ENCODE data around the gene SNX33.
A peak's percentile ranks its signal among the peaks of the same experiment; 100 is the strongest.
"Not testable (repeated sequence)": the region's sequence is repeated elsewhere in the genome, so short reads cannot be mapped to it uniquely, and the experiment has no call there.

Gene SNX33

GRCh38 chr15:75680007-75680789 lies 32.5 kb downstream of the SNX33 start:
- TF ChIP-seq GABPA (IDR thresholded peaks at IDR 0.05; ENCODE audit: low read depth) (no peak), SPI1 (IDR thresholded peaks at IDR 0.05; ENCODE audit: borderline replicate concordance, low read depth) (no peak), POLR2AphosphoS5 (IDR thresholded peaks at IDR 0.05; ENCODE audit: low read depth) (no peak), CTCF (IDR thresholded peaks at IDR 0.05; ENCODE audit: insufficient read depth, low read length) (no peak), REST (IDR thresholded peaks at IDR 0.05; ENCODE audit: insufficient replicate concordance, low read depth) (no peak)
- DNase-seq (ENCODE audit: low read depth in 1 of 2, low spot score in 1 of 2): no peak
- no peaks in the 10 kb centered on the region for H3K27me3 ChIP-seq (ENCODE audit: insufficient read depth, poor library complexity, severe bottlenecking)
- H3K27ac ChIP-seq (replicated peaks): no peak overlapping the region
- no peak overlapping the region for H3K4me3 ChIP-seq (replicated peaks; ENCODE audit: insufficient read depth, low read length)

DNA sequence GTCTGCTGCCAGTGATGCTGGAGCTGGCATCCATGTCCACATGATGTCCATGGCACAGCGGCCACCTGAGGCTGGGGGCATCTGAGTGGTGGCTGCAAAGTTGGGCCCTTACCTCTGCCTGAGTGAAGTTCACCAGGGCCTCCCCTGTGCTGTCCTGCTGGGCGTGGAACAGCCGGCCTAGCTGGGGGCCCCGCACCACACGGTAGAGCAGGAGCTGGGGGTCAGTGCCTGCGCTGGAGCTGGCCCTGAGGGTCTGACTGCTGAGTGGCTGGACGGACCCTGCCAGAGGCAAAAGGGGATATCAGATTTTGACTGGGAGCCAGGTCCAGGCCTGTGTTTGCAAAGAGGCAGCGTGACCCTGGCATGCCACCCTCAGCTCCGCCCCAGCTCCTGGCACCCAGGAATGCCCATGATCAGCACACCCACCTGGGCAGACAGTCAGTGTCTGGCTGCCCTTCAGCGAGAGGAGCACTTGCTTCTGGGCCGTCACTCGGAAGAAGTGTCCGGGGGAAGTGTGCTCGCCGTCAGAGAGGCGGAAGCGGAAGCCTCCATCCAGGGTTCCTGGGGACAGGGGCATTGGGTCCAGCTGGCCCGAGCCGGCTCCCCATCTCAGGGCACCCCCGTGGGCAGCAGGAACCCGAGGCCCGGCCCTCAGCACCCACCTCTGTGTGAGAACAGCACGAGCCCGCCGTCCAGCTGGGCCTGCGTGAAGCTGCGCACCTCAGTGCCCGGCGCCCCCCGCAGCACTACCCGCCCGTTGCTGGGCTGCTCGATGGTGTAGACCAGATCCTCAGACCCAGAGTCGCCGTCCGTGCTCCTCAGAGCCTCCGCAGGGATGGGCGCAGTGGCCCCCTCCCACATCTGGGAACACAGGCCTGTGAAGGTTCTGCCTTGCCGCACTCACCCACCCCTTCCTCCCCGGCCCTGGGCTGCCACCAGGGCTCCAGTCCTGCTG lies 34.7 kb downstream of the SNX33 start:
- no peak for DNase-seq (ENCODE audit: low read depth in 1 of 2, low spot score in 1 of 2)
- TF ChIP-seq SPI1 (IDR thresholded peaks at IDR 0.05; ENCODE audit: borderline replicate concordance, low read depth) (no peak), GABPA (IDR thresholded peaks at IDR 0.05; ENCODE audit: low read depth) (no peak), REST (IDR thresholded peaks at IDR 0.05; ENCODE audit: insufficient replicate concordance, low read depth) (no peak), CTCF (IDR thresholded peaks at IDR 0.05; ENCODE audit: insufficient read depth, low read length) (no peak), POLR2AphosphoS5 (IDR thresholded peaks at IDR 0.05; ENCODE audit: low read depth) (no peak)
- Histone ChIP-seq H3K27me3 (ENCODE audit: insufficient read depth, poor library complexity, severe bottlenecking) (no peaks in the 10 kb centered on the region), H3K4me3 (replicated peaks; ENCODE audit: insufficient read depth, low read length) (no peak overlapping the region), H3K27ac (replicated peaks) (no peak overlapping the region)

DNA sequence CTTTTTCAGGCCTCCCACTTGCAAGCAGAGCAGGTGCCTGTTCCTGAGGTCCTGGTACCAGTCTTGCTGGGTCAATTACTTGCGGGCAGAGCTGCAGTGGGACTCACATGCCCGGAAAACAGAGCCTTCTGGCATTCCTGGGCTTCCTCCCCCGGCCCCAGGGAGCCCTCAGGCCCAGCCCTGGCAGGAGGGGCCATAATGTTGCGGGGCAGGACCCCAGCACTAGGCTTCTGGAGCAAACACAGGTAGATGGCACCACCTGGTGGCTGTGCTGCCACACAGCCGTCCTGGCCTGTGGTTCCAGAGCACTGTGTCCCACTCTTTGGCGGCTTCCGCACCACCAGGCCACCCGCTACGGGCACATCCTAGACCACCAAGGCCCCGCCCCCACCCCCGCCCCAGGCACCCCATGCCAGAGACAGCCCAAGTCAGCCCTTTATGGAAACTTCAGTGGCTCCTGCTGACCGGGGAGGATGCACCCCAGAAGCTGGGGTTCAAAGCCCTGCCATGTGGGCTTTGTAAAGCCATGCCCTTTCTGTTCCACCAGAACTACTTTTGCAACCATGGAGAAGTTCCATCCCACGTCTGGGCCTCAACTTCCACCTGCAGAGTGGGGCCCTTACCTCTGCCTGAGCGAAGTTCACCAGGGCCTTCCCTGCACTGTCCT lies 36.1 kb downstream of the SNX33 start:
- peak; percentile 54 to 56 for DNase-seq (ENCODE audit: low read depth in 1 of 2, low spot score in 1 of 2)
- peak; percentile 77 for TF ChIP-seq CTCF (IDR thresholded peaks at IDR 0.05; ENCODE audit: insufficient read depth, low read length)
- not testable (repeated sequence) for H3K27me3 ChIP-seq (ENCODE audit: insufficient read depth, poor library complexity, severe bottlenecking); H3K4me3 ChIP-seq (replicated peaks; ENCODE audit: insufficient read depth, low read length); H3K27ac ChIP-seq (replicated peaks)
